Activated CD8-positive, alpha-beta memory T cell treated with anti-CD3 and anti-CD28 coated beads, Interleukin-2, amount 50 U/mL, for 1 hour (primary cell): ENCODE results near the gene NHLH2.

ENCODE experiments used
- DNase-seq: peaks from one replicate; pipeline ENCODE4 v3.0.0-alpha.2; 2020; ENCODE audit errors: extremely low read depth

The NHLH2 gene

DNA sequence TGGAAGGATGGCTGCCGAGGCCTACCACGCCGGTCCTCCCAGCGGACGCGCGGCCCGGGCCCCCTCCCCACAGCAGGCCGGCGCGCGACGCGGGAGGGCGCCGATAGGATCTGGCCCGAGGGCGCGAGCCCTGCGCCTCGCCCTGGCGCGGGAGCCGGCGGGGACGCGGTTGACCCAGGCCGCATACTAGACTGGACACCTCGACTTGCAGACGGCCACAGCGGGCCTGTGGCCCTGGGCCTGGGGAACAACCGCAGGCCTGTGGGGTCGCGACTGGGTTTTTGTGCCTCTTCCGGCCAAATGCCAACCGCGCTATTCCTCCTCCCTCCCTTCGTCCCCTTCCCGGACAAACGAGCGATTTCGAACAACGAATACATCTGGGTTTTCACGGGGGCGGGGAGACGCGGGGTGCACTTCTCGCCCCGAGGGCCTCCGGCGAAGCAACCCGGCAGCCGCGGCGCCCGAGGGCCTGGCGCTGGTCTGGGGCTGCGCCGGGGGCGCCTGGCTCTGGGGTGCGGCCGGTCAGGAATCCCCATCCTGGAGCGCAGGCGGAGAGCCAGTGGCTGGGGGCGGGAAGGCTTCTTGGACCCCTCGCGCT is 2.4 kb downstream of the NHLH2 start:
- no peak for DNase-seq

DNA sequence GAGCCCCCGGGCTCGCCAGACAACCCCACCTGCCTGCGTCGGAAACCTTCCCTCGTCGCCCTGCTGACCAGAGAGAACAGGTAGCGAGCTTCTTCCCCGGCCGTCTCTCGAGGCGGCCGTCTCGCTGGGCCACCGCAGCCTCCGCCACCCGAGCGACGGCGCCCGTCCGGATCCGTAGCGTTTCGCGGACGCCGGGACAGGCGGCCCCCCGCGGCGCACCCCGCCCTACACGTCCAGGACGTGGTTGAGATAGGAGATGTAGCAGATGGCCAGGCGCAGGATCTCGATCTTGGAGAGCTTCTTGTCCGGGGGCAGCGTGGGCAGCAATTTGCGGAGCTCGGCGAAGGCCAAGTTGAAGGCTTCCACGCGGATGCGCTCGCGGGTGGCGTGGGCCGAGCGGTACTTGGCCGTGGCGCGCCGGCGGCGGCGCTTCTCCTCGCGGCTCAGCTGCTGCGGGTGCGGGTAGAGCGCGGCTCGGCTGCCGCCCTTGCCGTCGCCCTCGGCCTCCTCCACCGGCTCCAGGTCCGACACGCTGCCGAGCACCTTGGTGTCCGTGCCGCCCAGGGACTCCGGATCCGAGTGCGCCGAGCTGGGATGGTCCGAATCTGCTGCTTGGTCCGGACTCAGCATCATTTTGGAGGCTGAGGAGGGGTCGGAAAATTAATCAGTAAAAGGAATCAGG is 3.0 kb downstream of the NHLH2 start:
- DNase-seq = no peak

DNA sequence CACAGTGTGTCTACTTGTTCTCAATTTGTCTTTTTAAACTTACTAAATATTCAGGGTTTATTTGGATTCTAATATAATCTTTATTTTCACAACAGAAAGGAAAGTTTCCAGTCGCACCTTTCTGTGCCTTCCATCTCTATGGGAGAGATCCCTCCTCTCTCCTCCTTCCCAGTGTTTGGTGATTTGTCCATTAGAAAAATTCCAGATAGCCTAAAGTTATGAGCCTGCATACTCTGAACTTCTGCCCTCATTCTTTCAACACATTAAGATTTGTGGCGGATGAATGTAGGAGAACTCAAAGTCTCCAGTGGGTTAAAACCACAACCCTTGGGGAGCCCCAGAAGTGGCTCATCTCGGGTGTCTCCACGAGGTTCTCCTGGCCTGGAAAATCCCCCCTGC is 3.6 kb downstream of the NHLH2 start:
- DNase-seq = no peak

DNA sequence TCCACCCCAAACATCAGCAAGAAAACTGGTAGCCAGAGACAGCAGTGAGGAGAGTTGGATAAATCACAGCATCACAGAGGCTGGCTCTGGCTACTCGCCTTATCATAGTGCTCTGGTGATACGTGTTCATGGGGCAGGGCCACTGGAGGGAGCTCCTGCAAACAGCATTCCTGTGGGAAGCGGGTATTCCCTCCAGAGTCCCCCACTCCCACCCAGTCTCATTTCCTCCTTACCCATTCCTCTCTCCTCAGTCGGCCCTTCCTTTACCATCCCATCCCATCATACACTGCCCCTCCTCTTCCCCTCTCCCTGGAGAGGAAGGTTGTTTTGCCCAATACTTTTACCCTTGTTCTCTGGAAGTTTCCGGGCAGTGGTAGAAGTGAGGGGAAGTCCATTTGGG is 7.1 kb downstream of the NHLH2 start:
- no peak for DNase-seq

DNA sequence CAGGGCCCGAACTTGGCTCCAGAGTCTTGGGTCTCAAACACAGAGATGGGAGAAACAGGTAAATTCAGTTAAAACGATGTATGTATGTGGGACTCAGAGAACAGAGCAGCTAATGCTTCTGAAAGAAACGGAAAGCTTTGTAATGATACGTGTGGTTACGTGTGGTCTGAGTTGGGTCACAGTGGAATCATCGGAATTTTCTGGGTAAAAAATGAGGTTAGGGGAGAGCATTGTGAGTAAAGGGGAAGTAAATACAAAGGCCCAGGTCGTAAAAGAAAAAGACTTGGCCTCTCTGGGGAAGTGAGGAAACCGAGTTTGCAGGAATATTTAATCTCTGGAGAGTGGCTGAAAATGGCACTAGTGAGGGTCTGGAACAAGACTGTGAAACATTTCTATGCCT is 8.3 kb downstream of the NHLH2 start:
- no peak for DNase-seq

DNA sequence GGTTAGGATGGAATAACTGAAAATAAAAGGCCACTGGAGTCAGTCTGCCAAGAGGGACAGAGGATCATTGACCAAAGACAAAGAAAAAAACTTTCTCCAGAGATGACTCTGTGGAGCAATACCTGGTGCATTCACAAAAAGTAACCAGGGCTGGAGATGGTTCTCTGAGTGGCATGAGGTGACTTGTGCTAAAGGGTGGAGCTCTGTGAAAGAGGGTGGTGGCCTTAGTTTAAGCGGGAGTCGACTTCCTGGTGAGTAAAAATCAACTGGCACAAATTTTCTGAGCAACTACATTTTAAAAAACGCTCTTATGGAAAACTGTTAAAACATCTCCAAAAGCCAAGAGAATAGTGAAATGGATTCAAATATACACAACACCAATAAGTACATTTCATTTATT is 10.0 kb downstream of the NHLH2 start:
- DNase-seq = no peak

DNA sequence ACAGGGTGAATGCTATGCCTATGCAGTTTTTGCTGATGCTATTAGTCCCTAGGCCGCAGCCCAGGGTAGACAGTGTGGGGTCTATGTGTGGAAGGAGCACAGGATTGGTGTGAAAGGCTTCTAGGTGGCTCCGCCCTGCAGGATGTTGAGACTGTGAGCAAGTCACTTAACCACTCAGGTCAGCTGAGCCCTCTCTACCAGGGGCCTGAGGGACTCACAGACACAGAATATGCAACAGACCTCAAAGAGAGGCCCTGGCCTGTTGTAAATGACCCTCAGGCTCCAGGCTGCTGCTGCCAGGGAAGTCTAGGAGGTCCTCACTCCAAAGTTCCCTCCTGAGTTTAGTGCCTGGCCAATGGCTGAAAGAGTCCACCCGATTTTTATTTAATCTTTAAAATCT is 11.0 kb downstream of the NHLH2 start:
- no peak for DNase-seq

DNA sequence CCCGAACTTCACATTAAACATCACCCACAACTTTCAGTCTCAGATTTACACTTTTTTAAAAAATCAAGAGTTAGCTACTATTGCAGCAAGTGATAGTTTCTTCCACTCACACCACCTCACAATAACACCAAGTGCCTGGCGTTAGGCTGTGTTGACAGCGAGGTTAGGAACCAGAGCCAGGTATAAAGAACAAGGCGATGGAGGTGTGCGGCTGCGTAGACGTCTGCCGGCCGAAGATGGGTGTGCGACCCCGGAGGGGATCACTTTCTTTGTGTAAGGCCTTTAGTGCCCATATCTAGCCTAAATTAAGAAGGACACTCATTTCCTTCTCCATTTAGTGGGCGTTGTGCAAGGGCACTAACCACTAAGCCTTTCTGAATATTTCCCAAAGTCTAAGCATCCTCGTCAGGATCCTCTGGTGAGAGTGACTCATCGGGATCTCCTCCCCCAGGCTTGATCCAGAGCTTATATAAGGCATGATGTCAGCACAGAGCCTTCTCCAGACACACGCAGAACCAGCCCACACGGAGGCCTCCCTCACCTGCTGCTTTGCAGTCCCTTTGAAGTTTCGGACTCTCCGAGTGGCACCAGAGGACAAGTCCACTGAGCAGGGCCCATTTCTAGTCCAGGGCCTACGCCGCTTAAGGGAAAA is 11.8 kb downstream of the NHLH2 start:
- DNase-seq = no peak

DNA sequence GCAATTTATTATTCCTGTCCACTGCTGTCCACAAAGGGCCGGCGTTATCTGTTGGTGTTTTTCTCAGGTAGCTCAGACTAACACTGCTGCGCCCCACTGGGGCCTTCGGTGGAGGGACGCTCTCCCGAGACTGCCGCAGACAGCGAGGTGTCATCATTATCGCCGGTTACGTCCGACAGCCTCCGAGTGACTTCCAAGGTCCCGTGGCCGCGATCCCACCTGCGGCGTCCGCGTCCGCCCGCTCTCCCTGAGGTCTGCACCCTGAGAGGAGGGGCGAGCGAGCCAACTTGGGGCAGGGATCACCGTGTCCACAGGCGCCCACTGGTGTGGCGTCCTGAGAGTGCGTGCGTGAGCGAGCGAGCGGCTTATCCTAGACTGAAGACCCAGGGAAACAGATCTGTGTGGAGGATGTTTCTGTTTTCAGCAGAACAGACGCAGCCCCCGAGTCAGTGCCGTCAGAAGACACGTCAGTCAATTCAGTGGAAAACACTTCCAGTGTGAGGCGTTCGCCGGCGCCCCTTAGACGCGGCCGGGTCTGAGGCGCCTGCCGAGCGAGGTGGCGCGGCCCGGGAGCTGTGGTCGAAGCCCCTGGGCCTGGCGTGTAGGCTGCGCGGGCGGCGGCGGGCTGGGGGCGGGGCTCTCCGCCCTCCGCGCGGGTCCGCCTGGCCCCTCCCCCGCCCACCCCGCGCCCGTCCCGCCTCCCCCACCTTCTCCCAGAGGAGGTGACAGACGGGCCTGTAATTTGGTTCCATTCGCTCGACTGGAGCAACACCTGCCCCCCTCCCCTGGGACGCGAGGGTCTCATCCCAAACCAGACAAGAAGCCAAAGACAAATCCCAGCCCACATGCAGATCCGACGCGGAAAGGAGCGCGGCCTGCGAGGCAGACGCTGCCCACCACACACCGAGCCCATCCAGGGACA is 12.6 kb downstream of the NHLH2 start:
- DNase-seq = no peak

DNA sequence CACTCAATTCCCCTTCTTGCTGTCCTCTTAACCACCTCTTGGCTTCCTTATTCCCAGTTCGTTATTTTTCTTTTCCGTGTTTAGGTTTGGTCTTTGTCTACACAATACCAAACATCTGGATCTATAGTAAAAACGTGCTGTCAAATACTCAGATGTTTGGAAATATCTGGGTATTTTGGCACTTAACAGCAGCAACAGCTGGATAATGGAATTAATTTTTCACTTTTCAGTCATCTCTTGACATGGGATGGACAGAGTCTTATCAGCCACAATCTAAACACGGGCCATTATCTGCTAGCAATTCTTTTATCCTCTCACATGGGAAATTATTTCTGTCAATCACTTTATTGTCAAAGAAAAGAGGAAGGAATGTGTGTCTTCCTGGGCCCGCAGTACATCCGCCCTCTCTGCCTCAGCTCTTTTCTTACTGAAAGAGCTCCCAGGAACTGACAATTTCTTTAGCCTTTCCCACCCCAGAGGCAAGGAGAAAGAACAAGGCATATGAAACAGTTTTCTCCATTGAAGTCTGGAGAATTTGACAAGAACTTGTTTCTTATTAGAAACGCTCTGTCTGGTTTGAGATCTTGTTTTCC is 13.4 kb downstream of the NHLH2 start:
- no peak for DNase-seq

DNA sequence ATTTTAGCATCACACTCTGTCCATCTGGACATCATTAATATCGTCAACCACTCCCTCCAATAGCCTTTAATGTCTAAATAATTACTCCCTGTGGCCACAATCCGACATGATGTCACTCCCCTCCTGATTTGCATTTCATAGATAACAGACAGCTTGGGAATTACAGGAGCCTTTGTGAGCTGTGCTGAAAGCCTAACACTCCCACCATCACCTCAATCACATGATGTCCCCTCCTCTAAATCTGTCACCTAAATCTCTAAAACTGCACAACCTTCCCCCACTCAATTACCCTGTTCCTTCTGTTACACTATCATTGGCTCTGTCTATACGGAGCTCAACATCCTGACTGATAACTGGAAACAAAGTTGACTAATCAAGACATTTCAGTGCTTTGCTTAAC is 14.3 kb downstream of the NHLH2 start:
- DNase-seq = no peak

DNA sequence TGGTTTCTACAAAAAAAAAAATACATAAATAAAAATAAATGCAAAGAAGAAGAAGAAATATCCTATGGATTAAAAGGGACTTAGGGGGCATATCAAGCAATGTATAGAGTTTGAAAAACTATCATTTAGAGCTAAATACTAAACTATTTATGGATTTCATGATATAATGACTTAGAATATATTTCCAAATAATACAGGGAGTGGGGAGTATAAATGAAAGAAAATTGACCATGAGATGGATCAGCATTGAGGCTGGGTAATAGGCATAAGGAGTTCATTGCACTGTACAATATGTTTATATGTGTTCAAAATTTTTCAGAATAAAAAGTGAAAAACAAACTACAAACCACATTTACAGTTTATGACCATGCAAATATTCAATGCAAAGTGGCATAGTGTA is 18.8 kb downstream of the NHLH2 start:
- no peak for DNase-seq

DNA sequence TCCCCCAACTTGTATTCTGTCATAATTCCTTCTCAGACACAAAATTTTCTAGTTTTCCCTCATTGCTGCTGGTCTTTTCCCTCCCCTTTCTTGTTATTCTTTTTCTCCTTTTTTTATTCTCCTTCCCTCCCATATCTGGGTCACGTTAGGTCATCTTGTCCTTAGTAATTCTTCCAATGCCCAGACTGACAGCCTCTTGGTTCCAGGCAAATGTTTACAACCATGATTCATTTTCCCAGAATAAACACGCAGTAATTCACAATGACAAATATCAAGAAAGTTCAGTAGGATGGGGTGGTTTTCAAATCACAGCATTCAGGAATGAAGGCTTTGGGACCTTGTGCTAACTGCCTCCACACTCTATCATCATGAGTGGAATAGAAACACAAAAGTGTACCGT is 25.2 kb downstream of the NHLH2 start:
- DNase-seq = no peak

DNA sequence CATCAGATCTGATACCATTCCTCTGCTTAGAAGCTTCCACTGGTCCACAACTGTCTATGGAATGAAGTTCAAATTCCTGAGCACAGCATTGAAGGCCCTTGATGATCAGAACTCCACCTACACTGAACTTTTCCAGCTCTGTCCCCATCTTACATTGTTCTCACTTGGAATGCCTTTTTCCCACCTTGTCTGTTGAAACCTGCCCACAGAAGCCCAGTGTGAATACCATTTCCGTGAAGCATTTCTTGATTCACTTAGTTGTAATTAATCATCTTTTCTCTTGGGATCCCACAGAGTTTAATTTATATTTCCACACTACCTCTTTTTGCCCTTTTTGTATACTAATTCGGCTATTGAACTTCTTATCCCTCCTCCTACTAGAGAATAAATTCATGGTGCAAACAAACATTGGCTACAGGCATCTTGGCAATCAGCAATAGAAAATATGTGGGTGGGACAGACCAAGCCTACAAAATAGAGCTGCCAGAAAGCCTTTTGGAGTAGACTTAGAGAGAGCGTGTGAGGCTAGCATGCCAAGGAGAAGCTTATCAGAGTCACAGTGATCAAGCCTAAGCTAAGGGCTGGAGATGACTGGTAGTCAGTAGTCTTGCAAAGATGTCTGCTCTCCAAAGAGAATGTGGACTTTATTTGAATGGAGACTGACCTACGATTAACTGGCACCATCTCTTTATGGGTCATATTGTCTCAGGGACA is 26.1 kb downstream of the NHLH2 start:
- DNase-seq = no peak

DNA sequence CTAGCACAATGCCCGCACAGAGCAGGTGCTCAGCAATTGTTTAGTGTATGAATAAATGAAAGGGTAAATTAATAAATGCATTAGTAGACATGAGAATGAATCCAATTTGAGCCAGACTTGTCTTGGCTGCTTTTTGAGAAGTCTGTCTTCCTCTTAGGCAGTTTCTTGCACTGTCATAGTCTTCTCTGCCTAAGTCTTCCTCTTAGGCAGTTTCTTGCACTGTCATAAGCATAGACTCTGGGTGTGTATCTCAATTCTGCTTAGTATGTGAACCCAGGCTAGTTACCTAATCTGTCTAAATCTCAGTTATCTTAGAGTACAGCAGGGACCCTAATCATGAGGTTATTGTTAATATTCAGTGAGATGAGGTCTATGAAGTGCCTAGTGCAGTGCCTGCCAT is 27.2 kb downstream of the NHLH2 start:
- DNase-seq = no peak

DNA sequence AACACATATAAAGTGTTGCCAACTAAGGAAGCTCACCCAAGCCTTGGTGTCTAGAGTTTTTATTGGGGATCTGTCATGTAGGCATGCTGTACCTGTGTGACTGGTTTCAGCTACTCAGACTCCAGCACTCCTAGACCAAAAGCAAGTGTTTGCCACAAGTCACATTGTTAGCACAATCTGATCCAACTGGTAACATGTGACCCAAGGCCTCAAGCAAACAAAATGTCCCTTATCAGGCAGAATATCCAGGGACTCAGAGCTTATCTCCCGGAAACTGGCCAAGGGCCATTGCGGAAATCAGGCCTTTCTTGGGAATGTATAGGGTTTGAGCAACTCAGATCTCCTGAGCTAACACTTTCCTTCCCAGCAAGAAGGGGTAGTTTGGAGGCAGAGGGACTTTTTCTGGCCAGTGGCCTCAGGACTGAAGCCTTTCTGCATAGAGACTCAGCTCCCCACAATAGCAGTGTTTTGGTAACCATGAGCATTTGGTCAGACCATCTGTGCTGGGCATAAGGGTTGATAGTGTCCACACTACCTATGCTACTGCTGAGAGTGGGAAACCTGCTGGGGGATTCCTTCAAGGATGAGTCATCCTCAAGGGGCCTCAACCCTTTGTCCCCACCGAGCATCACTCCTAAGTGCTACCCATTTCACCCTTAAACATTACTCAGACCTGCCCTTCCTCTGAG is 29.6 kb downstream of the NHLH2 start:
- no peak for DNase-seq

DNA sequence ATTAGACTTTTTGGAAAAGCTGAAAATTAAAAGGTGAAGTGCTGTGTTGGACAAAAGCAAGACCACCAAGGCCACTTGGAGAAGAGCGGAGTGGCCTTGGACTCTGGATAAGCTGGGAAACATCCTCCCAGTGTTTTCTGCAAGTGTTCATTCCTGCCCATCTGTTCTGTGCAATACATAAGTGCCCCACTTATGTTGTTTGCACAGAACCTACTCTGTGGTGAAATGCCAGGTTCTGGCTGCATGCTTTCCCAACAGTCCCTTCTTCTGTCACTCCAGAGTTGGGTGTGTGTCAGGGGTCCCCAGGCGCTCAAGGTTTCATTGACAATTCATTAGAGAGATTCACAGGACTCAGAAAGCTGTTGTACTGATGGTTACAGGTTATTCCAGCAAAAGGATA is 30.3 kb downstream of the NHLH2 start:
- no peak for DNase-seq

DNA sequence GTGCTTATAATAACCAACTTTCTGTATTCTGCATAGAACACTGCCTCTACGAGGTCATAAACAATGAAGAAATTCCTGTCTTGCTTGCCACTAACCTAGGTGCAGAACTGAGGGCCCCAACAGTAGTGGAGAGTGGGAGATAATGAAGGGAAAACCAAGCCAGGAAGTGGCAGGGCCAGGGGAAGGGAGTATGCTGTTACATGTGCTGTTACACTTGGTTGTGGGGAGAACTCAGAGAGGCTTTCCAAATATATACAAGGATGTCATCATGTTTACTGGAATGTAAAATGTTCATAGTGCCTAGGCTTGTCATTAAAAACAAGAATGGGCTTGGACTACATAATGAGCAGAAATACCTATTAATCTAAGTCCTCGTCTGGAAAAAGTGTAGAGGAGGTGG is 31.1 kb downstream of the NHLH2 start:
- DNase-seq = no peak

DNA sequence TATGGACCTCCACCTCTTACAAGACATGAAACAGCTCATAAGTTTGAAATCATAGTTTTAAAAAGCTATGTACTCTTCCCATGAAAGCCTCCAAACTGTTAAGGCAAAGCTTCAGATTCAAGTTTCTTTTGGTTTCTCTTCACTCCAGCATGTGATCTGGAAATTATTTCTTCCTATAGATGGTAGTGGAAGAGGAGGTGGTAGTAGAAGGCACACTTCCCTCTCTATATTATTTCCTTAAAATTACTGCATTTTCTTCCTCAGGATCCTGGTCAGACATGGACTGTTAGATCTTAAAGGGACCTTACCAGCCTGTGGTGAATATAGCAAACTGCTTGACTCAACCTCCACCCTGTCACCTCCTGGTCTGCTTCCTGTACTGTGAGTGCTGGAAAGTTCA is 31.9 kb downstream of the NHLH2 start:
- DNase-seq = no peak

DNA sequence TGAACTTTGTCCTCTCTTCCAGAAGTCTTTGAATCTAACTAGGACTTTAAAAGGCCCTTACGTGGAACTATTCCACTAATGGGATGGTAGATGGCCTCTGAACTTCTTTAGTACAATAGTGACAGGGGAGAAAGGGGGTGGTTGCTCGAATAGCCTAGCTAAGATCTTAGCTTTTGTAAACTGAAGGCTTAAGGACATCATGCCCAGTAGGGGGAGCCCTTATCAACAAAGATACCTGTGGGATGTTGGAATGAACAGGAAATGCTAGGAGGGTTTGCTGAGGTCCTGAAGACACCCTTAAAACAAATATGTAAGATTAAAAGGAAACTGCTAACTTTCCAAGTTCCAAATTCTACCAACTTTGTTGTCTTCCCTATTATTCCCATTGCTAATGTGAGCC is 33.2 kb downstream of the NHLH2 start:
- no peak for DNase-seq

DNA sequence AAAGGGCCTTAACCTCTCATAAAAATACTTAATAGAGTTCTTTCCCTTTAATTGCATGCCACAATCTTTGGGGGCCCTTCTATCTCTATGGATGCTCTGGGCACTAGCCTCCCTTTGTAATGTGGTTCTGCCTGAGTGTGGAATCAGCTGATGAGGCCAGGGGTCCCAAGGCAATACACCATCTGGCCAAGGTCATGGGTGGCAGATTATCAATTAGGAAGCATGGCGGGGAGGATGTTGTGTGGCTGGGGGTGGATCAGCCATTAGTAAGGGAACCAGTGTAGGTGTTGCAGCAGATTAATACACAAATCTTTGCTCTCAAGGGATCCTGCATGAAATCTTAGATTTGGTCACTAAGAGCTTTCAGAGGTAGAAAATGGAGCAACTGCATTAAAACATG is 35.3 kb downstream of the NHLH2 start:
- no peak for DNase-seq
